CMK (cell line): ENCODE measurements around the gene IFI27.
"Not testable (repeated sequence)": the region's sequence is repeated elsewhere in the genome, so short reads cannot be mapped to it uniquely, and the experiment has no call there.

Source experiments
- DNase-seq: peaks from one replicate; pipeline ENCODE4 v3.0.0-alpha.2; 2010; ENCODE audit warnings: low read depth

The IFI27 gene

GRCh38 chr14:94110552-94111181 lies at the start of gene IFI27:
IFI27 (plus strand) TSS chr14:94110736.
- DNase-seq: no peak

- DNase-seq: no peak
Observed at GRCh38 chr14:94062344-94062940, 48.1 kb upstream of the IFI27 start.

- DNase-seq: no peak
Observed at GRCh38 chr14:94066089-94066676, 44.4 kb upstream of the IFI27 start.

GRCh38 chr14:94072076-94072475 lies 38.5 kb upstream of the IFI27 start:
- not testable (repeated sequence) for DNase-seq

- DNase-seq: no peak
Observed at GRCh38 chr14:94074534-94074933, 36.0 kb upstream of the IFI27 start.

GRCh38 chr14:94075008-94075407 lies 35.5 kb upstream of the IFI27 start:
- DNase-seq: no peak

- DNase-seq: no peak
Observed at GRCh38 chr14:94077111-94077821, 33.3 kb upstream of the IFI27 start.

- DNase-seq: no peak
Observed at GRCh38 chr14:94077823-94078222, 32.7 kb upstream of the IFI27 start.

- DNase-seq: no peak
Observed at GRCh38 chr14:94079891-94080620, 30.5 kb upstream of the IFI27 start.

- peak; percentile 88 for DNase-seq
Observed at GRCh38 chr14:94080621-94081385, 29.7 kb upstream of the IFI27 start, which contains the start of the genes DDX24 and IFI27L1. DDX24 (minus strand) TSS chr14:94081202; CDS start chr14:94079742, 1,460 bp downstream. IFI27L1 (plus strand) TSS chr14:94081310; CDS start chr14:94096938, 15,628 bp downstream.

- DNase-seq: no peak
Observed at GRCh38 chr14:94081386-94081820, 29.1 kb upstream of the IFI27 start.

- DNase-seq: no peak
Observed at GRCh38 chr14:94087891-94088290, 22.6 kb upstream of the IFI27 start.

- DNase-seq: no peak
Observed at GRCh38 chr14:94088516-94088915, 22.0 kb upstream of the IFI27 start.

- no peak for DNase-seq
Observed at GRCh38 chr14:94089479-94089878, 21.1 kb upstream of the IFI27 start.

- DNase-seq: no peak
Observed at GRCh38 chr14:94093418-94093817, 17.1 kb upstream of the IFI27 start.

GRCh38 chr14:94097091-94097490 lies 13.4 kb upstream of the IFI27 start:
- no peak for DNase-seq

GRCh38 chr14:94098326-94098992 lies 12.1 kb upstream of the IFI27 start:
- no peak for DNase-seq

GRCh38 chr14:94099006-94099405 lies 11.5 kb upstream of the IFI27 start:
- DNase-seq: no peak

GRCh38 chr14:94100847-94101246 lies 9.7 kb upstream of the IFI27 start:
- no peak for DNase-seq

- no peak for DNase-seq
Observed at GRCh38 chr14:94101748-94102147, 8.8 kb upstream of the IFI27 start.
